B cell (primary cell): ENCODE measurements around the gene DYDC1. TPM values are rescaled to one million over a fixed set of nuclear protein-coding genes. Genes with fewer than 3 reads are reported as not detected.

Experiments
- ATAC-seq: fragments of 200-7000 bp; cut with Tn5 transposase; one replicate; pipeline ENCODE4 v1.10.0; 2021; ENCODE audit warnings: low read depth, mild to moderate bottlenecking, moderate number of reproducible peaks, moderate library complexity
- CTCF ChIA-PET: fragments of 350-600 bp; sonication (Branson Sonifier 250); formaldehyde crosslinking; loops from one replicate; lab custom pipeline; 2021; ENCODE audit warnings: antibody characterized with exemption, inconsistent platforms; lab: Charles Lee
- POLR2A ChIA-PET: fragments of 350-600 bp; sonication (Branson Sonifier 250); formaldehyde crosslinking; loops from one replicate; lab custom pipeline; 2021; ENCODE audit warnings: antibody characterized with exemption; lab: Charles Lee
- DNase-seq: peaks from one replicate; pipeline ENCODE4 v3.0.0; 2013
- H2AFZ ChIP-seq: 2 replicates; pipeline ENCODE4 v1.6.1; 2012; ENCODE audit warnings: mild to moderate bottlenecking, low read depth, low read length; ENCODE audit not compliant: insufficient read depth, poor library complexity, severe bottlenecking
- H3K27ac ChIP-seq, 2 donors: 1 replicate in 1 of 2; 2 replicates in 1 of 2; pipeline ENCODE4 v1.5.1; 2012 to 2013; ENCODE audit warnings: low read length in 2 of 2, mild to moderate bottlenecking in 2 of 2, moderate library complexity in 1 of 2
- H3K27me3 ChIP-seq, 4 experiments: fragments of 200-600 bp in 1 of 4; sonication (generic) in 1 of 4; replicated peaks in 1 of 4; 1 replicate in 2 of 4; 2 replicates in 2 of 4; pipeline versions ENCODE4 v1.6.1 to v1.7.0; 2013 to 2016; ENCODE audit warnings: low read length in 3 of 4, mild to moderate bottlenecking in 2 of 4, mixed read lengths in 1 of 4, moderate library complexity in 1 of 4; ENCODE audit not compliant: insufficient read depth in 4 of 4, control insufficient read depth in 3 of 4; ENCODE audit errors: control extremely low read depth in 1 of 4
- H3K36me3 ChIP-seq, 2 experiments: replicated peaks in 1 of 2; 1 replicate in 1 of 2; 2 replicates in 1 of 2; pipeline versions ENCODE4 v1.6.1 to v1.7.1; 2013; ENCODE audit warnings: low read length in 1 of 2; ENCODE audit not compliant: insufficient read depth in 2 of 2, control insufficient read depth in 1 of 2; ENCODE audit errors: control extremely low read depth in 1 of 2, extremely low read depth in 1 of 2
- H3K4me1 ChIP-seq, 2 donors: fragments of 200-600 bp in 1 of 2; sonication (generic) in 1 of 2; 1 replicate in 1 of 2; 2 replicates in 1 of 2; pipeline versions ENCODE4 v1.5.1 to v1.6.1; 2013 to 2017; ENCODE audit warnings: low read length in 2 of 2; ENCODE audit not compliant: control insufficient read depth in 2 of 2, insufficient read depth in 2 of 2
- H3K4me2 ChIP-seq: replicated peaks from 2 replicates; pipeline ENCODE3; 2012; ENCODE audit warnings: mild to moderate bottlenecking, low read depth, low read length; ENCODE audit not compliant: poor library complexity, severe bottlenecking
- H3K4me3 ChIP-seq, 5 experiments: fragments of 200-600 bp in 1 of 5; sonication (generic) in 1 of 5; 1 replicate in 3 of 5; 2 replicates in 2 of 5; pipeline versions ENCODE4 v1.5.1 to v1.7.0; 2011 to 2016; ENCODE audit warnings: low read length in 4 of 5, mild to moderate bottlenecking in 4 of 5, low read depth in 2 of 5, control low read depth in 1 of 5, moderate library complexity in 1 of 5; ENCODE audit not compliant: insufficient read depth in 1 of 5; ENCODE audit errors: control extremely low read depth in 1 of 5, extremely low read depth in 1 of 5
- H3K79me2 ChIP-seq: fragments of 200-600 bp; sonication (generic); one replicate; pipeline ENCODE4 v1.6.0; 2016; ENCODE audit warnings: low read length; ENCODE audit not compliant: control insufficient read depth, insufficient read depth
- H3K9ac ChIP-seq: fragments of 200-600 bp; sonication (generic); 2 replicates; pipeline ENCODE4 v1.6.1; 2017; ENCODE audit warnings: mild to moderate bottlenecking, low read length, moderate library complexity
- H3K9me3 ChIP-seq, 3 donors: one replicate each; pipeline versions ENCODE4 v1.6.1 to v1.7.1; 2013; ENCODE audit warnings: low read length in 2 of 3; ENCODE audit not compliant: control insufficient read depth in 2 of 3, insufficient read depth in 1 of 3; ENCODE audit errors: control extremely low read depth in 1 of 3
- H4K20me1 ChIP-seq: 2 replicates; pipeline ENCODE4 v1.6.0; 2012; ENCODE audit warnings: mild to moderate bottlenecking, low read length; ENCODE audit not compliant: insufficient read depth, control insufficient read depth, poor library complexity, severe bottlenecking
- H3K27ac Mint-ChIP-seq: one replicate; pipeline ENCODE4 v1.8.0; 2021; ENCODE audit warnings: mixed read lengths
- H3K27me3 Mint-ChIP-seq: one replicate; pipeline ENCODE4 v1.8.0; 2021; ENCODE audit warnings: mixed read lengths
- H3K4me1 Mint-ChIP-seq: one replicate; pipeline ENCODE4 v1.8.0; 2021; ENCODE audit warnings: mixed read lengths
- H3K4me3 Mint-ChIP-seq: one replicate; pipeline ENCODE4 v1.8.0; 2021; ENCODE audit warnings: mixed read lengths
- H3K9me3 Mint-ChIP-seq: one replicate; pipeline ENCODE4 v1.8.0; 2022; ENCODE audit warnings: mixed read lengths; ENCODE audit not compliant: insufficient read depth
- EZH2 ChIP-seq: IDR thresholded peaks from 2 replicates; pipeline ENCODE4 v1.6.1; 2012; ENCODE audit warnings: borderline replicate concordance, low read depth, mild to moderate bottlenecking, moderate library complexity, low read length; ENCODE audit not compliant: insufficient read depth, poor library complexity, severe bottlenecking
- WGBS: methylation state at CpG from one replicate; pipeline ENCODE4 v1.1.5; 2013; ENCODE audit warnings: missing lambda C conversion rate; ENCODE audit not compliant: insufficient coverage; 5-methylcytosine and 5-hydroxymethylcytosine counted together
- intact Hi-C: fragments of 100-400 bp; cut with micrococcal nuclease; formaldehyde crosslinking; loops from one replicate; pipeline ENCODE4 v1.10.0; 2022
- polyA minus RNA-seq: library from RNA; depleted of rRNA, polyadenylated mRNA; stranded (reverse); fragments of >200 nt; gene quantifications from 2 replicates; pipeline ENCODE4 v1.2.3, GENCODE V29; 2012
- polyA plus RNA-seq: library from polyadenylated mRNA; depleted of rRNA; stranded (reverse); fragments of >200 nt; gene quantifications from 2 replicates; pipeline ENCODE4 v1.2.3, GENCODE V29; 2012
- total RNA-seq, 2 donors: library from RNA; stranded (reverse); fragments of 120-200 nt in 1 of 2; gene quantifications; 1 replicate in 1 of 2; 2 replicates in 1 of 2; pipeline versions ENCODE4 v1.2.3 to v1.2.4, GENCODE V29; 2013 to 2022
- TF ChIP-seq, protein P1 (sequence below): fragments of 200-600 bp; IDR thresholded peaks from one replicate; pipeline ENCODE4 v1.8.0; 2022; ENCODE audit warnings: antibody characterized with exemption, mild to moderate bottlenecking

The DYDC1 gene
- total RNA-seq (not detected in 2 replicates), polyA plus RNA-seq (not detected in 2 replicates), polyA minus RNA-seq (not detected in 2 replicates)
- not detected for total RNA-seq (2013)

GRCh38 chr10:80356563-80356988, at the start of gene DYDC1, which contains the start of gene DYDC2:
Gene DYDC1 (minus strand): TSS chr10:80356755. CDS start chr10:80352601, 4,154 bp downstream.
Gene DYDC2 (plus strand): TSS chr10:80356781. CDS start chr10:80362444, 5,663 bp downstream.
- Mint-ChIP-seq H3K4me3 (peak within 1 kb of the TSS; percentile 81), H3K4me1 (peaks cover 13% of the 10 kb centered on the region), H3K27me3 (peaks cover 32% of the 10 kb centered on the region), H3K9me3 (no peaks in the 10 kb centered on the region), H3K27ac (no peak within 1 kb of the TSS)
- TF ChIP-seq, protein P1, sequence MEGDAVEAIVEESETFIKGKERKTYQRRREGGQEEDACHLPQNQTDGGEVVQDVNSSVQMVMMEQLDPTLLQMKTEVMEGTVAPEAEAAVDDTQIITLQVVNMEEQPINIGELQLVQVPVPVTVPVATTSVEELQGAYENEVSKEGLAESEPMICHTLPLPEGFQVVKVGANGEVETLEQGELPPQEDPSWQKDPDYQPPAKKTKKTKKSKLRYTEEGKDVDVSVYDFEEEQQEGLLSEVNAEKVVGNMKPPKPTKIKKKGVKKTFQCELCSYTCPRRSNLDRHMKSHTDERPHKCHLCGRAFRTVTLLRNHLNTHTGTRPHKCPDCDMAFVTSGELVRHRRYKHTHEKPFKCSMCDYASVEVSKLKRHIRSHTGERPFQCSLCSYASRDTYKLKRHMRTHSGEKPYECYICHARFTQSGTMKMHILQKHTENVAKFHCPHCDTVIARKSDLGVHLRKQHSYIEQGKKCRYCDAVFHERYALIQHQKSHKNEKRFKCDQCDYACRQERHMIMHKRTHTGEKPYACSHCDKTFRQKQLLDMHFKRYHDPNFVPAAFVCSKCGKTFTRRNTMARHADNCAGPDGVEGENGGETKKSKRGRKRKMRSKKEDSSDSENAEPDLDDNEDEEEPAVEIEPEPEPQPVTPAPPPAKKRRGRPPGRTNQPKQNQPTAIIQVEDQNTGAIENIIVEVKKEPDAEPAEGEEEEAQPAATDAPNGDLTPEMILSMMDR: no peak
- no peak for TF ChIP-seq EZH2
- DNase-seq: peak; percentile 26
- peak; percentile 45 for ATAC-seq
- H3K27ac ChIP-seq: no peak within 1 kb of the TSS
- peaks cover 0 to 19% (median 8%) of the 10 kb centered on the region in 4 experiments for H3K27me3 ChIP-seq
- H3K4me2 ChIP-seq: peak within 1 kb of the TSS; percentile 73
- ChIA-PET CTCF (no interaction called here), POLR2A (no interaction called here)
- intact Hi-C loops: no loop called here
- H3K9me3 ChIP-seq: peaks cover 0 to 4% (median 0%) of the 10 kb centered on the region in 3 donors
- H3K79me2 ChIP-seq: no peaks in the 10 kb centered on the region
- H3K36me3 ChIP-seq: no peaks in the 10 kb centered on the region
- 6% methylated on average over 41 of the region's 43 CpGs for WGBS
- H2AFZ ChIP-seq: peak within 1 kb of the TSS; percentile 68
- H3K4me1 ChIP-seq: peaks cover 4 to 9% of the 10 kb centered on the region in 2 donors
- peak within 1 kb of the TSS in 3 of 5 experiments; percentile 20 to 41 (median 36) for H3K4me3 ChIP-seq
- H3K9ac ChIP-seq: peak within 1 kb of the TSS; percentile 37
- no peaks in the 10 kb centered on the region for H4K20me1 ChIP-seq

- Histone ChIP-seq H3K4me1 (peaks cover 6 to 15% of the 10 kb centered on the region in 2 donors), H3K27ac (no peak overlapping the region), H3K4me2 (no peak overlapping the region), H3K36me3 (no peaks in the 10 kb centered on the region), H2AFZ (no peak overlapping the region), H3K9me3 (peaks cover 0 to 5% (median 0%) of the 10 kb centered on the region in 3 donors), H3K4me3 (no peak overlapping the region), H3K79me2 (no peaks in the 10 kb centered on the region), H3K9ac (no peak overlapping the region), H4K20me1 (no peaks in the 10 kb centered on the region), H3K27me3 (no peaks in the 10 kb centered on the region)
- Mint-ChIP-seq H3K4me1 (peaks cover 11% of the 10 kb centered on the region), H3K4me3 (no peak overlapping the region), H3K27me3 (peaks cover 5% of the 10 kb centered on the region), H3K27ac (no peak overlapping the region), H3K9me3 (no peaks in the 10 kb centered on the region)
- 87% methylated on average over 3 of the region's 4 CpGs for WGBS
- ATAC-seq (no peak), DNase-seq (no peak)
- ChIA-PET CTCF (interaction anchor here (0.9 to 3.7 kb wide), 2 partner anchors 23 to 98 kb away, joined by 4 to 28 read pairs; no protein-coding TSS in a partner anchor), POLR2A (interaction anchor here (0.6 kb wide), 2 partner anchors 23 to 31 kb away, joined by 3 to 9 read pairs; no protein-coding TSS in a partner anchor)
- no peak for TF ChIP-seq EZH2
- TF ChIP-seq, protein P1: no peak
- intact Hi-C loops: no loop called here
Observed at GRCh38 chr10:80406204-80406603, 49.6 kb upstream of the DYDC1 start.
